K562 (cell line): Measurements from ENCODE around the gene SLC25A21. TPM values are rescaled to one million over a fixed set of nuclear protein-coding genes. Genes with fewer than 3 reads are reported as not detected.

ENCODE experiments used
- CHD7 ChIP-seq: fragments of 200-600 bp; sonication (generic); IDR thresholded peaks from one replicate; pipeline ENCODE4 v1.6.1; 2012; ENCODE audit warnings: mild to moderate bottlenecking, low read depth, low read length, inconsistent platforms
- HINFP ChIP-seq: fragments of 450-650 bp; conservative IDR thresholded peaks from 2 replicates; pipeline ENCODE4 v1.6.1; 2016; ENCODE audit warnings: missing genetic modification characterization, low read depth, mild to moderate bottlenecking, control low read depth, missing compliant biosample characterization
- MNT ChIP-seq, 2 experiments: fragments of 450-650 bp; conservative IDR thresholded peaks; 2 replicates each; pipeline ENCODE4 v1.6.1; 2017; ENCODE audit warnings: mild to moderate bottlenecking in 2 of 2, moderate library complexity in 2 of 2
- MYNN ChIP-seq, 2 experiments: sonication (generic); formaldehyde crosslinking in 1 of 2; IDR thresholded peaks; 2 replicates each; pipeline versions ENCODE4 v1.5.0 to v1.6.1; 2016 to 2020; ENCODE audit warnings: antibody characterized with exemption in 1 of 2, missing genetic modification reagents in 1 of 2
- NCOA6 ChIP-seq: fragments of 450-650 bp; IDR thresholded peaks from 2 replicates; pipeline ENCODE4 v1.6.1; 2017; ENCODE audit warnings: mild to moderate bottlenecking
- RFX7 ChIP-seq: fragments of 250-450 bp; sonication (Bioruptor Pico); IDR thresholded peaks from 2 replicates; pipeline ENCODE4 v1.5.1; 2021; ENCODE audit warnings: mild to moderate bottlenecking
- ZBTB17 ChIP-seq: fragments of 450-650 bp; formaldehyde crosslinking; IDR thresholded peaks from 2 replicates; pipeline ENCODE4 v1.4.0; 2020; ENCODE audit warnings: mild to moderate bottlenecking
- ZBTB26 ChIP-seq: fragments of 450-650 bp; formaldehyde crosslinking; IDR thresholded peaks from 2 replicates; pipeline ENCODE4 v1.4.0; 2022; ENCODE audit warnings: missing genetic modification characterization
- ZNF282 ChIP-seq: sonication (generic); formaldehyde crosslinking; IDR thresholded peaks from 2 replicates; pipeline ENCODE4 v1.8.1; 2023; ENCODE audit warnings: missing genetic modification reagents
- ZNF696 ChIP-seq: fragments of 250-450 bp; sonication (Bioruptor Pico); conservative IDR thresholded peaks from 2 replicates; pipeline ENCODE4 v1.4.0; 2020; ENCODE audit warnings: mild to moderate bottlenecking, moderate library complexity
- polyA plus RNA-seq, 8 experiments: library from polyadenylated mRNA; depleted of rRNA in 4 of 8; stranded (reverse) in 5 of 8; unstranded in 3 of 8; fragments of >200 nt; fragmentation: Nextera tagmentation in 2 of 8; fragmentation: Illumina TruSeq in 1 of 8; extraction: Ambion mirVana in 2 of 8; extraction: Trizol in 1 of 8; gene quantifications; 2 replicates each; pipeline versions ENCODE4 v1.2.1 to v1.2.3, GENCODE V29; 2011 to 2014; ENCODE audit warnings: inconsistent platforms in 1 of 8, missing spikeins in 1 of 8
- total RNA-seq, 7 experiments: library from RNA; depleted of rRNA in 6 of 7; stranded (reverse); fragments of >200 nt in 6 of 7; fragmentation: Illumina TruSeq in 2 of 7; extraction: Trizol in 2 of 7; gene quantifications; 2 replicates each; pipeline versions ENCODE4 v1.2.1 to v1.2.3, GENCODE V29; 2011 to 2021; ENCODE audit warnings: low replicate concordance in 1 of 7

Gene SLC25A21
- total and polyA plus RNA-seq, 9 of the 15 experiments (the other 6 are each of a cell fraction or from before 2014, with no cell fraction given) = 15.2 to 46.7 (median 28.7) TPM

GRCh38 chr14:37167151-37168047 lies 5.0 kb downstream of the SLC25A21 start (continued):
- TF ChIP-seq HINFP (tag) = peak; percentile 94
- no peak for TF ChIP-seq CHD7
- TF ChIP-seq ZNF282 (CRISPR knock-in tag) = no peak
- no peak for TF ChIP-seq NCOA6
- peak; percentile 96 for TF ChIP-seq ZBTB17 (CRISPR knock-in tag)
- no peak for TF ChIP-seq MNT (conservative IDR thresholded peaks at IDR 0.05)
- TF ChIP-seq ZNF696 = peak; percentile 82; the same call in 1 of the 2 replicates
- no peak for TF ChIP-seq MYNN (IDR thresholded peaks at IDR 0.05)
- TF ChIP-seq MYNN (CRISPR knock-in tag; IDR thresholded peaks at IDR 0.05) = no peak
- peak; percentile 86 for TF ChIP-seq RFX7 (CRISPR knock-in tag)
- TF ChIP-seq ZBTB26 = peak; percentile 92; the same call in 1 of the 2 replicates
